GM13976 (cell line): ENCODE results near the gene TENM3.

ENCODE experiments used
- DNase-seq: peaks from one replicate; pipeline ENCODE4 v3.0.0; 2012; ENCODE audit warnings: low spot score
- in situ Hi-C: fragments of 300-500 bp; cut with MboI; formaldehyde crosslinking; loops from one replicate; pipeline ENCODE4 v1.12.0; 2022; ENCODE audit warnings: low sequenced_read_pairs, mixed read lengths, inconsistent platforms; ENCODE audit not compliant: unreplicated experiment
- TF ChIP-seq, protein P1 (sequence below): IDR thresholded peaks from 2 replicates; pipeline ENCODE4 v1.5.1; 2012; ENCODE audit warnings: borderline replicate concordance, mild to moderate bottlenecking; ENCODE audit not compliant: insufficient read depth; ENCODE audit errors: extremely low read depth, missing control alignments, control extremely low read depth

The TENM3 gene

DNA sequence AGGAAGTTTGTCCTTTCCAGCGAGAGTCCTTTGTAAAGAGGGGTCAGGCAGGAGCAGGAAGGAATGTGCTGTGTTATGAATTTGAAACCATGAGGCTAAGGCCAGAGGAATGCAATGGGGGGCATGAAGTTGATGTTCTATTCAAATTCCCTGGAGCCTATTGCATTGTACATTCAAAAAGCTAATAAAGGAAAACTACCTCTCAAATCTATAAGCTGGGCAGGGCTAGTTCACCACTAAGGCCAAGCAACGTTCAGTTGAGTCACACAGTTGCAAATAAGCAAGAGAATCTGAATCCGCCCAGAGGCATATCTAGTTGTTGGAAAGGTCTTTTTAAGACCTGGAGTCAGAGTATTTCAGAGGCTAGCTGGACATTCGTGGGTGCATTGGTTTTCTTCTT is 525.6 kb downstream of the TENM3 start:
- in situ Hi-C loops, result no loop called here
- TF ChIP-seq, protein P1, sequence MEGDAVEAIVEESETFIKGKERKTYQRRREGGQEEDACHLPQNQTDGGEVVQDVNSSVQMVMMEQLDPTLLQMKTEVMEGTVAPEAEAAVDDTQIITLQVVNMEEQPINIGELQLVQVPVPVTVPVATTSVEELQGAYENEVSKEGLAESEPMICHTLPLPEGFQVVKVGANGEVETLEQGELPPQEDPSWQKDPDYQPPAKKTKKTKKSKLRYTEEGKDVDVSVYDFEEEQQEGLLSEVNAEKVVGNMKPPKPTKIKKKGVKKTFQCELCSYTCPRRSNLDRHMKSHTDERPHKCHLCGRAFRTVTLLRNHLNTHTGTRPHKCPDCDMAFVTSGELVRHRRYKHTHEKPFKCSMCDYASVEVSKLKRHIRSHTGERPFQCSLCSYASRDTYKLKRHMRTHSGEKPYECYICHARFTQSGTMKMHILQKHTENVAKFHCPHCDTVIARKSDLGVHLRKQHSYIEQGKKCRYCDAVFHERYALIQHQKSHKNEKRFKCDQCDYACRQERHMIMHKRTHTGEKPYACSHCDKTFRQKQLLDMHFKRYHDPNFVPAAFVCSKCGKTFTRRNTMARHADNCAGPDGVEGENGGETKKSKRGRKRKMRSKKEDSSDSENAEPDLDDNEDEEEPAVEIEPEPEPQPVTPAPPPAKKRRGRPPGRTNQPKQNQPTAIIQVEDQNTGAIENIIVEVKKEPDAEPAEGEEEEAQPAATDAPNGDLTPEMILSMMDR, result no peak
- no peak for DNase-seq

DNA sequence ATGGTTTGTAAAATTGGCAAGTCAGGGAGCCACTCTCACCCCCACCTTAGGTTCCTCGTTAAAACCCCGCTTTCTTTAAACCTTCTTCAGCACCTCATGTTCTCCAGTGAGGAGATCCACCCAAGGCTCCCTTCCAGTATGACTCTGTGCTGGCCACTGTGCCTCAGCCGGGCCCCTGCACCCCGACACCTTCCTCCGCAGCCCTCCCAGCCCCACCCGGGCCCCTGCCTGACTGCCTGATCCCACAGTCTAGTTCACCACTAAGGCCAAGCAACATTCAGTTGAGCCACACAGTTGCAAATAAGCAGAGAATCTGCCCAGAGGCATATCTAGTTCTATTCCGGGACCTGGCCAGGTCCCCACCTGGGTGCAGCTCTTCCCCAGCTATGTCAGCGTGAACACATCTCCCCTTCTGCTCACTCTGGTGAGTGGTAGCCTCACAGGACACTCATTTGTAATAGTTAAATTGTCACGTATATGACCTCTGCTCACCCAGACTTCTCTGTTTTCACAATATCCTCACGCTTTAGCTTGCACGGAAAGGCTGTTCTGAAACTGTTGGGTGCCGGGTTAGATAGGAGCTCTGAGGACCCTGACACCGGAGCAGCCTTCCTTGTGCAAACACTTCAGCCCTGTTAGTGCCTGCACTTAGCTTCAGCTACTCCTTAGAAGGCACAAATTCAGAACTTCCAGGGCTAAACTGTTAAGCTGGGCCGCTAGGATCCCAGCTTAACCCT is 527.2 kb downstream of the TENM3 start:
- in situ Hi-C loops, result no loop called here
- DNase-seq, result no peak
- TF ChIP-seq, protein P1, result no peak

DNA sequence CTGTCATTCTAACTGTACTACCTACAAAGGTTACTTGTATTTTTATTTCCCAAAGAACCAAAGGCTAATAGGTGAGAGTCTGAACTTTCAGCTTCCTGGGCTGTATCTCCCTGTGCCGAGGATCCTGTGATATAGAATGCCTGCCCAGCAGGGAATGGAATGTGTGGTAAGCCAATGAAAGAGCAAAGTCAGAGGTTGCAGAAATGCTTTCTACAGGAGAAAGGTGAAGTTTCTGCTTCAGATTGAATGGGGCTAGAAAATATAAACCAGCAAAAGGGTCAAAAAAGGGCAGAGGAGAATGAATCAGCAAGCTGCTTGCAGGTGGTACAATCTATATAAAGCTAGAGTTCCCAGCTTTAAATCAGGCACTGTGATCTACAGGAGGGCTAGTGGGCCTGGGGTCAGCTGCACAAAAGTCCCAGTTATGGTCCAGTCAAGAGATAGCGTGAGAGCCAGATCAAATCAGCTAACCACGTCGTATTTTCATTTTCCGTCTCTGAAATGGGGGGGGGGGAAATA is 527.9 kb downstream of the TENM3 start:
- TF ChIP-seq, protein P1, result no peak
- in situ Hi-C loops, result no loop called here
- no peak for DNase-seq

DNA sequence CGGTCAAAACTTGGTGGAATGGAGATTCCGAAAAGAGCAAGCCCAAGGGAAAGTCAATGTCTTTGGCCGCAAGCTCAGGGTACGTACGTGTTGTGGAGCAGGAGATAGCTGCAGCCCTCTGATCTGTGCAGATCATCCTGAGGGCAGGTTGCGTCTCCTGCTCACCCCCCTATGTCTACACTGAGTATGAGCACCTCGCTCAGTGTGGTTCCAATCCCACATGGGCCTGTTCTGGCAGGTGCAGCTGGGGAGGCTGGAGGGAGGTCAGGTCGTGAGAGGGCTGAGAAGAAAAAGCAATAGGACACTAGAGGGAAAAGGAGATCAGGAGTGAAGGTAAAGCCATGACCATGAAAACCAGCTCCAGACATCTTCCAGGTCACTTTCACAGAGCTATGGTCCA is 531.9 kb downstream of the TENM3 start:
- in situ Hi-C loops, result no loop called here
- TF ChIP-seq, protein P1, result no peak
- DNase-seq, result no peak

DNA sequence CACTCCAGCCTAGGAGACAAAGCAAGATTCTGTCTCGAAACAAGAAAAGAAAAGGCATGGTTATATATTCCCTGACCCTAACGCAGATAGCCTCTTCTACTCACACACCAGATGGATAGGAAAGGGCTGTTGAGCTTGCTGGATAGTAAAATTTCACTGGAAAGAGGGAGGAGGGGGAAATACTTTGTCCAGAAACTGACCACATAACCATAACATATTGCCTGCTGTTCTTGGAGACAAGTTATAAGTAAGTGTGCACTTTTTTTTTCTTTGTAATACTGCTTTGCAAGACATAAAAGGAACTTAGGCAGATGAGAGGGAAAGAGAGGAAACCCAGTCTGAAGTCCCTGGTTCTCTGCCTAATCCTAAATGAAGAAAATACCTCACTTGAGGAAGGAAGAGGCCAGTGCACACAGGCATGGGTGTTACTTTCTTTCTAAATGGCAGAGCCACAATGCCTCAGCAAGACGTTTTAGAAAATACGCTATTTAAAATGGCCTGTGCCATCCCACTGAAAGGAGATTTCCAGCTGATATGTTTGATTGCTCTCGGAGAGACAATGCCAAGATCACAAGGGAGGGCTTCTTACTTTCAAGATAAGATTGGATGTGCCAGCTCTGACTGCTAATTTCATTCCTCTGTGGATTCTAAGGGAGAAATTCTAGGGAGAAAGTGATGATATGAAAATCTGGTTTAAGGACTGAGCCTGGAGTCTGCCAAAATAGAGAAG is 533.3 kb downstream of the TENM3 start:
- no peak for DNase-seq
- in situ Hi-C loops, result no loop called here
- TF ChIP-seq, protein P1, result no peak

DNA sequence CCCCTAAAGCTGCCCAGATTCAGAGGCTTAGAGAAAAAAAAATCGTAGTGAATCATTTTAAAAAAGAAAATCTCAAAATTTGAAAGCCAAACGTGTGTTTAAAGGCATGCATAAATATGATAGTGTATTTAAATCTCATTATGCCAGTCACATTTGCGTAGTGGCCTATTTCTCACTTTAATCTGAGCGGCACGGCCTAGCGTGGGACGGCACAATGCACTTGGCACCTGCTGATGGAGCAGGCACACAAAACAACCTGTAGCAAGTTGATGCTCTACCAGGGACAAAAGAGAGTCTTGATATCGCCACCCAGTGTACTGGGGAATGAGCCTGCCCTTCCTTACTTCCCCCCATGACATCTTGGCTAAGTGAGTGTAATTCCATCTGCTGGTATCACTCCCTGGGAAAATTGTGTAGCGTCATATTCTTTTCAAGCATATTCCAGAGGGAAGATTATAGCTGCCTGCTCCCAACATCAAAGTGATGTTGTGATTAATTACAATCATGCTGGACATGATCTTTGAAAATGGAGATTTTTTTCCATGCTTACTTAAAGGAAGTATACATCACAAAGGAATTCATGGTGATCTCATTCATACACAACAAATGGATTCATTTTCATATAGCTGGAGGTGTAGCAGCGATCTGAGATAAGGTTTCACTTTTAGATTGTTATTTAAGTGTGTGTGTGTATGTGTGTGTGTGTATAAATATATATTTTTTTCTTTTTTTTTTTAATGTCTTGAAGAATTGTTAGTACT is 535.2 kb downstream of the TENM3 start:
- in situ Hi-C loops, result no loop called here
- TF ChIP-seq, protein P1, result no peak
- no peak for DNase-seq
